GM12875 (cell line): Measurements from ENCODE around the gene MBD2.
"Not testable (repeated sequence)": the region's sequence is repeated elsewhere in the genome, so short reads cannot be mapped to it uniquely, and the experiment has no call there.

Experiments
- H3K4me3 ChIP-seq: one replicate; pipeline ENCODE4 v1.5.1; 2011; ENCODE audit warnings: low read depth, low read length, control low read depth
- TF ChIP-seq, protein P1 (sequence below): IDR thresholded peaks from 2 replicates; pipeline ENCODE4 v1.5.1; 2011; ENCODE audit warnings: low read depth, mild to moderate bottlenecking, control low read depth, inconsistent platforms, low read length, moderate library complexity, borderline replicate concordance; ENCODE audit not compliant: insufficient read depth

MBD2 gene

DNA sequence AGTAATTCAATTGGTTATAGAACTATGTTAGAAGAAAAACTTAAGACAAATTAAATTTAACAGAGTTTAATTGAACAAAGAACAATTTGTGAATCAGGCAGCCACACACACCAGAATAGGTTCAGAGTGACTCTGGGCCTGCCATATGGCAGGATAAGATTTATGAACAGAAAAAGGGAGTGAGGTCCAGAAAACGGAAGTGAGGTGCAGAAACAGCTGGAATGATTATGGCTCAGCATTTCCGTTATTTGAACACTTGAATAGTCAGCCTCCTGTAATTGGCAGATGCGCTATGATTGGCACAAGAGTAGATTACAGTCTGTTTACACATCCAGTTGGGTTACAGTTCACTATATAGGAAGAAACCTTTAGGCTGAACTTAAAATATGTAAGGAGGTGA is 99.0 kb downstream of the MBD2 start:
- no peak overlapping the region for H3K4me3 ChIP-seq
- TF ChIP-seq, protein P1, sequence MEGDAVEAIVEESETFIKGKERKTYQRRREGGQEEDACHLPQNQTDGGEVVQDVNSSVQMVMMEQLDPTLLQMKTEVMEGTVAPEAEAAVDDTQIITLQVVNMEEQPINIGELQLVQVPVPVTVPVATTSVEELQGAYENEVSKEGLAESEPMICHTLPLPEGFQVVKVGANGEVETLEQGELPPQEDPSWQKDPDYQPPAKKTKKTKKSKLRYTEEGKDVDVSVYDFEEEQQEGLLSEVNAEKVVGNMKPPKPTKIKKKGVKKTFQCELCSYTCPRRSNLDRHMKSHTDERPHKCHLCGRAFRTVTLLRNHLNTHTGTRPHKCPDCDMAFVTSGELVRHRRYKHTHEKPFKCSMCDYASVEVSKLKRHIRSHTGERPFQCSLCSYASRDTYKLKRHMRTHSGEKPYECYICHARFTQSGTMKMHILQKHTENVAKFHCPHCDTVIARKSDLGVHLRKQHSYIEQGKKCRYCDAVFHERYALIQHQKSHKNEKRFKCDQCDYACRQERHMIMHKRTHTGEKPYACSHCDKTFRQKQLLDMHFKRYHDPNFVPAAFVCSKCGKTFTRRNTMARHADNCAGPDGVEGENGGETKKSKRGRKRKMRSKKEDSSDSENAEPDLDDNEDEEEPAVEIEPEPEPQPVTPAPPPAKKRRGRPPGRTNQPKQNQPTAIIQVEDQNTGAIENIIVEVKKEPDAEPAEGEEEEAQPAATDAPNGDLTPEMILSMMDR = no peak

DNA sequence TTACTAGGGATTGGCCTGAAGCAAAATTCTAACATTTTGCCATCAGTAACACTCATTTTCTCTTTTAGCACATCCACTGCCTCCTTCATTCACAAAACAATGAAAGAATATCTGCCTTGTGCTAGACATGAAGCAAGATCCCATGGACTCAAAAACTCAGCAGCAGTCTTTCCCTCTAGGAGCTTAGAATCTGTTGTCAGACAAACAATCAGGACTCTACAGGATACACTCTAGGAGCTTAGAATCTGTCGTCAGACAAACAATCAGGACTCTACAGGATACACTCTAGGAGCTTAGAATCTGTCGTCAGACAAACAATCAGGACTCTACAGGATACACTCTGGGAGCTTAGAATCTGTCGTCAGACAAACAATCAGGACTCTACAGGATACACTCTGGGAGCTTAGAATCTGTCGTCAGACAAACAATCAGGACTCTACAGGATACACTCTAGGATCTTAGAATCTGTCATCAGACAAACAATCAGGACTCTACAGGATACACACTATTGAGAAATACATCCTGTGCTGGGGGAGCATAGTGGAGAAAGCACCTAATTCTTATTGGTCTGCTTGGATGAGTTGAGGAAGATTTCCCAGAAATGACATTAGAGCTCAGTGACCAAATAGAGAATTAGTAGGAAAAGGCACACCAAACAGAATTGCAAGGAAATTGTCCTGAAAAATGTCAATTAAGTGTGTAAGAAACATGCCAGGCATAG is 100.6 kb downstream of the MBD2 start:
- not testable (repeated sequence) for H3K4me3 ChIP-seq

DNA sequence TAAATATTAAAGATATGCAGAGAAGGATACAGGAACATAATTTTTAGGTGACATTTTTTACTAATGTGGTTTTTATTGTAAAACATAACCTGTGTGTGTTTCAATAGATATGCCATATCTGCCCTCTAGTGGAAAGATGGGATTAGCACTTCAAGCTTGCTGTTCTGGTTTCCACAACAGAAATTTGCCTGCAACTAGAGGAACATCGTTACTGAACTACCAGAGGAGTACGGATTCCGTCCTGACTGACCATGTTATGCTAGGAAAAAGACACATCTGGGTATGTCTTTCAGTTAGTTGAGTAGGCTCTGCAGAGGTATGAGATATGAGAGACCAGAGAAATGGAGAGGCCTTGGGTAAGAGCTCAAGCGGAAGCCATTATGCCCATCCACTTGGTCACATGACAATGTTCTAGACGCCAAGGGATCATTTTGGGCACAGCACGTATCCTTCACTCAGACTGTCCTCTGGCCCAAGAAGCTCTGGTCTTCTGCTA is 104.9 kb downstream of the MBD2 start:
- TF ChIP-seq, protein P1 = peak; percentile 70
- no peak overlapping the region for H3K4me3 ChIP-seq

DNA sequence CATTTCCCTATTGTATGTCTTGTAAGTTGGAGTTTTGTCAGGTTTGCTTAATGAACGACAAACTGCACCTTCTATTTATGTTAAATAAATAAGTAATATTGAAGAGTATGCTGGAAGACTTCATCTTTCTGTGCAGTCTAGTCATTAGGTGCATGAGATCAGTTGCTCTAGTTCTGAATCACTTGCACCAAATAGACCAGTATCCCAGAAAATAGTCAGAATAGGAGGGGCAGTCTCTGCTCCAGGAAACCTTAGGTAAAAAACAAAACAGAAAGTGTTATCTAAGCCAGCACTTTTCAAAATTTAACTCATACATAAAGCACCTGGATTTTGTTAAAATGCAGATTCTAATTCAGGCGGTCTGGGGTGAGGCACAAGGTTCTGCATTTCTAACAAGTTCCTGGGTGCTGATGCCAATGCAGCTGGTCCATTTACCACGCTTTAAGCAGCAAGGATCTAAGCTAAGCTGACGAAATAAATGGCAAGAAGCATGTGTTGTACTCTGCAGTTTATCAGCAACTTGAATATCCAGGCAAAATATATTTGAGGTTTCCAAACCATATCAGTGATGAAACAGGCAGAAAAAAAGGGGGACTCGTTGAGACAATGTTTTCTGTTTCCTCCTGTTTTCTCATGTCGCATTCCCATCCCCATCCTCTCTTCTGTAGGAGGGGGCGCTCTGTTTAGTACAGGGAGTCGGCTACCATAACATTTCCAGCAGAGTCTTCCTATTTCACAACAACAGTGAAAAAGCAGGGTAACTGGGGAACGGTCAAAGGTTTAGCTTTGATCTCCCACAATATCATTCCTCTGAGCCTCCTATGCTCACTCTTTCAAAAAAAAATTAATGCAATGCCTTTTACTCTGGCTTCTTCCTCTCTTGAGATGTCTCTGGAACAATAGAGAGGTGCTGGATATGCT is 106.4 kb downstream of the MBD2 start:
- no peak overlapping the region for H3K4me3 ChIP-seq
- TF ChIP-seq, protein P1 = no peak

DNA sequence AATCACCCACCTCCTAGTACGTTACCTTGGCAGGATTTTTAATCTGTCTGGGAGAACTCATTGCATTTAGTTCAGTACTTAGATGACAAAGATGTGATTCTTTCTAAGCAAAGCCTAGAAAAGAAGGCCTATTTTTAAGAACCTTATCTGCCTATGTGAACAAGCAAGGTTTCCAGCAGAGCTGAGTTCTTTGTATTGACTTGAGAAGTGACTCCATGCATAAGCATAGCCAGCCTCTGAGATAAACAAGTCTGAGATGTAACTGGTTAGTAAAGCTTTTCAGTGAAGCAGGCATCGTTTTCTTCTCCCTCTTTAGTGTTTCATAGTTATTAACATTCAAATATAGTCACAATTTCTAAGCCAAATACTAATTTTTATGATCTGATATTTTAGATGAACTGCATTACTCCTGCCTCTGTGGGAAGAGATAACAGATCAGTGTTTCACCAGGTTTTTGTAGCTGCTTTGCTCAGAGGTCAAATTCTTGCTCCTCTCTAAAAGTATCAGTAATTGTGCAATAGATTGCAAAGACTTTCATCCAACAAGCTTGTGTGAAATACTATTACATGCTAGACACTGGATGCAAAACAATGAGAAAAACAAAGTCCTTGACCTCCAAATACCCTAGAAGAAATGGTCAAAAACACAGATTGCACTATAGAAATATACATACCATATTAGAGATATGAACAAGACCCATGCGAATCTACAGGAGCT is 107.8 kb downstream of the MBD2 start:
- TF ChIP-seq, protein P1 = no peak
- H3K4me3 ChIP-seq = no peak overlapping the region

DNA sequence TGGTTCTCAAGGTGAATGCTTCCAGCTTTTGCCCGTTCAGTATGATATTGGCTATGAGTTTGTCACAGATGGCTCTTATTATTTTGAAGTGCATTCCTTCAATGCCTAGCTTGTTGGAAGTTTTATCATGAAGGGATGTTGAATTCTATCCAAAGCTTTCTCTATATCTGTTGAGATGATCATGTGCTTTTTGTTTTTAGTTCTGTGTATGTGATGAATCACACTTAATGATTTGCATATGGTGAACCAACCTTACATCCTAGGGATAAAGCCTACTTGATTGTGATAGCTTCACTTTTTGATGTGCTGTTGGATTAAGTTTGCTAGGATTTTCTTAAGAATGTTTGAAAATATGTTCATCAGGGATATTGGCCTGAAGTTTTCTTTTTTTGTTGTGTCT is 112.1 kb downstream of the MBD2 start:
- TF ChIP-seq, protein P1 = no peak
- H3K4me3 ChIP-seq = no peak overlapping the region

DNA sequence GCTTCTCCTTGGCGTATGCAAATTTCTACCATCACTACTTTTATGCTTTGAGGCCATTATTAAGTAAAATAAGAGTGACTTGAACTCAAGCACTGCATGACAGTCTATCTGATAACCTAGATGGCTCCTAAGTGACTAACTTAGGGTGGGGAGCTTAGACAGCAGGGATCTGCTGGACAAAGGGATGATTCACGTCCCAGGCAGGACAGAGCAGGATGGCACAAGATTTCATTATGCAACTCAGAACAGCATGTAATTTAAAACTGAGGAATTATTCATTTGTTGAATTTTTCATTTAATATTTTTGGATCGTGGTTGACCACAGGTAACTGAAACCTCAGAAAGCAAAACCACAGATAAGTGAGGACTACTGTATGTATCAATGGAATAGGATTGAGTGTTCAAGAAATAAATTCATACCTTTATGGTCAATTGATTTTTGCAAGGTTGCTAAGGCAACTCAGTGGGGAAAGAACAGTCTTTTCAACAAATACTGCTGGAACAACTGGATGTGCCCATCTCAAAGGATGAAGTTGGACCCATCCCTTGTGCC is 115.3 kb downstream of the MBD2 start:
- TF ChIP-seq, protein P1 = no peak
- no peak overlapping the region for H3K4me3 ChIP-seq
